Astrocyte of the spinal cord (primary cell): ENCODE results near the gene CENPM.

Source experiments
- DNase-seq: peaks from one replicate; pipeline ENCODE4 v3.0.0; 2011; ENCODE audit warnings: low read depth, low spot score
- H3K4me3 ChIP-seq: 2 replicates; pipeline ENCODE4 v1.5.1; 2011; ENCODE audit warnings: low read depth, mild to moderate bottlenecking, low read length, moderate library complexity
- in situ Hi-C: cut with HindIII; loops from 2 replicates; pipeline ENCODE4 v1.10.0; 2017; ENCODE audit warnings: low sequenced_read_pairs
- TF ChIP-seq, protein P1 (sequence below): IDR thresholded peaks from 2 replicates; pipeline ENCODE4 v1.5.1; 2012; ENCODE audit warnings: low read depth, mild to moderate bottlenecking, low read length, inconsistent platforms

The CENPM gene

DNA sequence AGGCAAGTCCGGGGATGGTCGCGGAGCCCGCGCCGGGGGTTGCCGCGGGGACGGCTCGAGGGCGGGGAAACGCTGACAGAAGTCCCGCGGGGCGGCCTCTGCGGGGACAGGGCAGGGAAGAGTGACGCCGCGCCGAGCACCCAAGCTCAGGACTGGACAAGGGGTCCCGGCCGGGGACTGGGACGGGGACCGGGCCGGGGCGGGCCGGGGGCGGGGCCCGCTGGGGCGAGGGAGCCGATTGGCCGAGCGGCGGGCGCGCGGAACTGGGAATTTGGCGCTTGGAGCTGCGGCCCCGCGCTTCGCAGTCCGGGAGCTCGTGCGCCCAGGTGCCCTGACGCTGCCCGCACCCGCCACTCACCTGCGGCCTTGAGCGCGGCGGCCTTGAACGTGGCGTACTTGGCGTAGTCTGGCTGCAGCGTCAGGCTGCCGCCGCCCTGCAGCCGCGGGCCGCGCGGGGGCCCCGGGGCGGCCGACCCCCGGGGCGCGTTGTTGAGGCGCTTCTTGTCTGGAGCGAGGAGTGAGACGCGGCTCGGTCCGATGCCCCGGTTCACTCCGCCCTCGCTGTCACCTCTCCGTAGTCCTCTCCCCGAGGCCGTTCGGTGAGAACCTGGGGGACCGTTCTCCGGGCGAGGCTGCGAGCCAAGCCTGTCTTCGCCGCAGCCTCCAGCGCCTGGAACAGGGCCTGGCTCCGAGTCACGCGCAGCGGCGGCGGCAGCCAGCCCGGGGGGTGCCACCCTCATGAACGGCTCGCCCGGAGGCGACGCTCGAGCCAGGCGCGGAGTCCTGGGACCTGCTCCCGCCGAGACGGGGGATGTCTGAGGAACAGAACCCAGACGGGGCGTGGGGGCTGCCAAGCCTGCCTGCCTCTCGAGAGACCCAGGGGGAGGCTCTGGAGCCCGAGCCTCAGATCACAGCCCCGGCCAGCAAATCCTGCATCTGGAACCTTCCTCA, 36.6 kb downstream of the CENPM start:
- no peak for DNase-seq
- TF ChIP-seq, protein P1, sequence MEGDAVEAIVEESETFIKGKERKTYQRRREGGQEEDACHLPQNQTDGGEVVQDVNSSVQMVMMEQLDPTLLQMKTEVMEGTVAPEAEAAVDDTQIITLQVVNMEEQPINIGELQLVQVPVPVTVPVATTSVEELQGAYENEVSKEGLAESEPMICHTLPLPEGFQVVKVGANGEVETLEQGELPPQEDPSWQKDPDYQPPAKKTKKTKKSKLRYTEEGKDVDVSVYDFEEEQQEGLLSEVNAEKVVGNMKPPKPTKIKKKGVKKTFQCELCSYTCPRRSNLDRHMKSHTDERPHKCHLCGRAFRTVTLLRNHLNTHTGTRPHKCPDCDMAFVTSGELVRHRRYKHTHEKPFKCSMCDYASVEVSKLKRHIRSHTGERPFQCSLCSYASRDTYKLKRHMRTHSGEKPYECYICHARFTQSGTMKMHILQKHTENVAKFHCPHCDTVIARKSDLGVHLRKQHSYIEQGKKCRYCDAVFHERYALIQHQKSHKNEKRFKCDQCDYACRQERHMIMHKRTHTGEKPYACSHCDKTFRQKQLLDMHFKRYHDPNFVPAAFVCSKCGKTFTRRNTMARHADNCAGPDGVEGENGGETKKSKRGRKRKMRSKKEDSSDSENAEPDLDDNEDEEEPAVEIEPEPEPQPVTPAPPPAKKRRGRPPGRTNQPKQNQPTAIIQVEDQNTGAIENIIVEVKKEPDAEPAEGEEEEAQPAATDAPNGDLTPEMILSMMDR = no peak
- in situ Hi-C loops = no loop called here
- H3K4me3 ChIP-seq = no peak overlapping the region

DNA sequence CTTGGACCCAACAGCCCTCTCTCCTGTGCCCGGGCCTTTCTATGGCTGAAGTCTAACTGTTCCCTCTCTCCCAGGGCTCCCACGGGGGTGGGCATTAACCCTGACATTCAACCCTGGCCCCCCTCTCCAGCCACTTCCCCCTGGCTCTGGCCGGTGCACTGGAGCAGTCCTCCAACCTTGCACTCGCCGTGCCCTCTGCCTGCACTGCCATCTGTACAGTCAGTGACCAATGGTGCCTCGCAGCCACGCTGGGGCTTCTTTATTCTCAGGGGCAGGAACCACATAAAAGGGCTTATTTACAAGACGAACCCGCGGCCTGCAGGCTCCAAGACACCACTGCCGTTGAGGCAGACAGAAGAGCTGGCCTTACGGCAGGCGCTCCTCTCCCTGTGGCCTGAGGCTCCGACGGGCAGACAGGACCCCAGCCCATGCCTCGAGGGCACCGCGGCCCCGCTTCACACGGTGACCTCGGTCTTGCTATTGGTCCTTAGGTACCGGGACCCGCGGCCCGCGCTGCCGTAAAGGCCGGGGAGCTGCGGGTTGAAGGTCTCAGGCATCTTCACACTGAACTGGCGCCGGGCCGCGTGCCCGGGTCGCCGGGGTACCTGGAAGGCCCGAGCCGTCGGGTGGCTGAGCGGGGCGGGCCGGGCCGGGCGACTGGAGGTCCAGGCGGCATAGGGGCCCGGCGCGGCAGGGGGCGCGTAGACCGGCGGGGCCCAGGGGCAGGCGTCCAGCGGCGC, 37.5 kb downstream of the CENPM start:
- TF ChIP-seq, protein P1 = no peak
- in situ Hi-C loops = no loop called here
- no peak overlapping the region for H3K4me3 ChIP-seq
- DNase-seq = no peak

DNA sequence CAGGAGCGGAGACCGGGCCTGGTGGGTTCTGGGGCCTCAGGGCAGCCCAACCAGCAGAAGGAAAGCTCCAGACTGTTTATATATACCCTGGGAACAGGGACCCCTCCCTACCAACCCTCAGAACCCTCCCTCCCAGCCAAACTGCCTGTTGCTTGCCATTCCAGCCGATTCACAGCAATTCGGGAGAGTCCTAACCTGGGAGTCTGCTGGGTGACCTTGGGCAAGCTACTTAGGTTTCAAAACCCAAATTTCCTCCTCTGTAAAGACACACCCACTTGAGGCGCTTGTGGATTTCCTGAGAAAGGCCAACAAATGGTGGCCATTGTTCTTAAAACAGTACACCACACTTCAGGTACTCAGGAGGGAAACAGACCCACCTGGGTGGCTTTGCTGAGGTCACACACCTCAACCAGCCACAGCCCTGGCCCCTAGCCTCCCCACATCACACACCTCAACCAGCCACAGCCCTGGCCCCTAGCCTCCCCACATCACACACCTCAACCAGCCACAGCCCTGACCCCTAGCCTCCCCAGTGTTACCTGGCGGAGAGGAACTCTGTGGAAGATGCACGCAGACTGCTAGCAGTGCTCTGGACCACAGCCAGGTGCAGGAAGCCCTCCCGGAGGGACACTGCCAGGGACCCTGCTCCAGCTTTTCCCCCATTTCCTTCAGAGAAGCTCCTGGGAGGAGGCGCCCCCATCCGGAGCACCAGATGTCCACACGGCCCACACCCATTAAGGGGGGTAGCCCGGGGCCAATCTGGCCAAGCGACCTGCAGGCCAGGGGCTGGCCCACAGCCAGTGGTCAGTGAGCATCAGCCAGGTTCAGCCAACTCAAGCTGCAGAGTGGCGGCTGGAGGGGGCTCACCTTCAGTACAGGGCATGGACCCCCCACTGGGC, 38.3 kb downstream of the CENPM start:
- in situ Hi-C loops = no loop called here
- H3K4me3 ChIP-seq = no peak overlapping the region
- DNase-seq = no peak
- TF ChIP-seq, protein P1 = no peak

DNA sequence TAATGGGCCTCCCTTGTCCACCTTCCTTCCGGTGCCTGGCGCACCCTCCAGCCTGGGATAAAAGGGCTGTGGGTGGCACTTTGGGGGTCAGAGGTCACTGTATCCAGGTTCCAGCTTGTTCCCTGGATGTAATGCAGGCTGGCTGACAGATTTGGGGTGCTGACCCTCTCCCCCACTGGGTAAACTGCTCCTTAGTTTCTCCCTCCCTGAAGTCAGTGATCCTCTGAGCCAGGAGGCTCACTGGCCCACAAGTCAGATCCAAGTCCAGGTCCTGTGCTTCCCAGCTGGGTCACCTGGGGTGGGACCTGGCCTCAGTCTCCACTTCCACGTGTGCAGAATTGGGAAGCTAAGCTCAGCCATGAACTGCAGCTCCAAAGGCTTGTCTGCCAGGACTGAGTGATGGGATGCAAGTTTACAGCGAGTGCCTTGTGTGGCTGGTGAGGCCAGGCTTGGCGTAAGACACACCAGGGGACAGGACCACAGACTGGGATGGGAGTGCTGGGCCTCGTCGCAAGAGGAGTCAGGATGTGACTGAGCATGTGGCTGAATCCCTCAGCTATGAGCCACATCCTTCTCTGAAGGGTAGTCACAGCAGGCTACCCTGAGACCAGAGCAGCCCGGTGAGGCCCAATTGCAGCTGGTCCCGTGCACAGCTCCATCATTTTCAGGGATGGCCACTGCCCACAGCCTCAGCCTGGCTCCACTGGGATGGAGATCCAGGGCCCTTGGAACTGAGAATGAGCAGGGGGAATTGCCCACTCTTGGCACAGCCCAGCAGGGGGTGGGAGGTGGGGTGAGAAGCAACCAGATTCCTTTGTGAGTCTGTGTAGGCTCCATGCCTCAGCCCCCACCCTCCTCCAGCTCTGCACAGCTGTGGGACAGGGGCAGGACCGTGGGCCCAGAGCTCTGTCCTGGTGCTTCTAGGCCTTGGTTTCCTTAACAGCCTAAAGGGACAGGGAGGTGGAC, 39.2 kb downstream of the CENPM start:
- no peak overlapping the region for H3K4me3 ChIP-seq

DNA sequence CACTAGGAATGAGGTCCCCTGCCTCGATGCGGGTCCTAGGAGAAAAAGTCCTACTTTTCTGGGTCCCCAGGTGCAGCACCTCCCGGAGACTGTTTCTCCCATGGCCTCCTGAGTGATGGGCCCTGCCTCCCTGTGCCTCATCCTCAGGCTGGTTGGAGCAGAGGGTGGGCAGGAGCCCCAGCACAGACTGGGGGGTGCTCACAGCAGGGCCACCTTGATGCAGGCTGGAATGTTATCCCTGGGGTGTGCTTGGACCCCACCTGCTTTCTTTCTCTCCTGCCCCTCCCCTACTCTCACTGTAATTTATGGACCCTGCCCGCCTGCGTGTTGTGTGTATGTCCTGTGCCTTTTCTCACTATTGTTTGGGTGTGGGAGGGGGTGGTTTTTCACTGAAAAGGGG, 40.1 kb downstream of the CENPM start:
- in situ Hi-C loops = no loop called here
- DNase-seq = no peak
- TF ChIP-seq, protein P1 = no peak
- no peak overlapping the region for H3K4me3 ChIP-seq

More for the DNA sequence above, 39.2 kb downstream of the CENPM start:
- TF ChIP-seq, protein P1 = no peak
- in situ Hi-C loops = no loop called here
- DNase-seq = peak; percentile 17
